CD4-positive, alpha-beta T cell treated with Interleukin-17A for 1 hour (primary cell): ENCODE measurements around the gene MAP4K2.
A peak's percentile ranks its signal among the peaks of the same experiment; 100 is the strongest.

ENCODE experiments used
- DNase-seq: peaks from one replicate; pipeline ENCODE4 v3.0.0-alpha.2; 2020

MAP4K2 gene

GRCh38 chr11:64790205-64791095 is 12.6 kb downstream of the MAP4K2 start:
- no peak for DNase-seq

DNA sequence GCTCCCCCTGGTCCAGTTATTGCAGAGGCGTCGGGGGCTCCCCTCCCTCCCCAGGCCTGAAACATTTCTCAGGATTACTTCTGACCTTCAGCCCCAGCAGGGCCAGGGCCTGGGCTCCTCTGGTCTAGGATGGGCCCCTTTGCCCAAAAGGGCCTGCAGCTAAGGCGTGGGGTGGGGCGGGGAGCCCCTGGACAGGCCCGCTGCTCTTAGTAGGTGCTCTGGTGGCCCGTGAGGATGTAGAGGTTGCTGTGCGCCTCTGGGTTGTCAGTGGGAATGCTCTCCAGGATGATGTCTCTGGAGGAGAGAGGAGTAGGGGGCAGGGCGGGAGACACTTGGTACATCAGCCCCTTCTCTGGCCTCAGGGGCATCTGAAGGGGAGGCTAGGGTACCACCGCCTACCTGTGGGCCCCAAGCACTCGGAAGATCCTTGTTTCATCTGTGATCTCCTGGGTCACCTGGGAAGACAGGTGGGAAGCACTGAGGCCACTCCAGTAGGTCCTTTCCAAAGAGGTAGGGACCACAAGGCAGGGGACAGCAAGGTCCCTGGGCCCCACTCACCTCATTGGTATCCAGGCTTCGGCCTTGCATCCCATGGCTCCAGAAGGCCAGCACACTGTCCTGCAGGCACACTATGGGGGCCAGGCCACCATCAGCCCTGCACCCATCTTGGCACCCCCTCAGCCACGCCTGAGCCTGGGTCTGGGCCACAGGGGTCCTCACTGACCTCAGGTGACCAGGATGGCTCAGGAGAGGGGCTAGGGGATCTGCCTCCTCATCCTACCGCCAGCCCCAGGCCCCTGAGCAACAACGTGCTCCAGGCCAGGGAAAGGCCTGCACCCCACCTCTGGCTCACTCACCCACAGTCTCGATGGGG is 13.4 kb downstream of the MAP4K2 start:
- DNase-seq, result no peak

DNA sequence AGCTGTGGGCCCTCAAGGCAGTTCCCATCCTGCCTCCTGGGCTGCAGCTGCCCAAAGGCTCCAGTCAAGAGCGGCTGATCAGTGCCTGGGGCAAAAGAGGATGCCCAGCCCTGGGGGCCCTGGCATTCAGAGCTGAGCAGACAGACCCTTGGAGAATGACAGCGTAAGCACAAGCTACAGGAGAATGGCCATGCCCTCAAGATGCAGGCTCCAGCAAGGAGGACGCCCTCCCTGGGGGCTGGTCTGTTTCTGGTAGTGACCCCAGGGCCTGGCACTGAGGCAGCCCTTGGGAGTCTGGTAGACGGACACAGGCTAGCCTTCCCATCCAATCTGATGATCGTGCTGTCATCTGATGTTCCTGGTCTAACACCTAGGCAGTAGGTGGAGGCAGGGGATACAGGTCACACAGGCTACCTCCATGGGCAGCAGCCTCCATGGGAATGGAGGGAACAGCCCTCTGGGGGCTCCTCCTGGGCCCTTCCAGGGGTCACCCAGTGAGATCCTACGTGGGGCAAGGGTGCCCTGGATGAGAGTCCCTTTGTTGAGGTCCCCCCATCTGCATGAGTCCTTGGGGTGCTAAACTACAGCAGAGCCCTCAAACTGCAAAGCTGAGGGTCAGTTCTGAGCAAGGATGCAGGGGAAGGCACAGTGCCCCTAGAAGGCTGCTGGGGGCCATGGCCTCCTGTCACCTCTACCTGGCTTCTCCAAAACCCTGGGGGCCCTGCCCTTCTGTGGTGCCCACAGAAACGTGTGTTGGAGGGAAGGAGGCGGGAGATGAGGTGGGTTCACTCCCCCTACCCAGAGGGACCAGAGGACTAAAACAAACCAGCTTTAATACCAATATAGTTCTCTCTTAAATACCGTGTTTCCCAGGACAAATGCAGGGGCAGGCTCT is 14.4 kb downstream of the MAP4K2 start:
- DNase-seq, result no peak

GRCh38 chr11:64787526-64788320 is 15.3 kb downstream of the MAP4K2 start:
- peak; percentile 75 for DNase-seq

- no peak for DNase-seq
Observed at GRCh38 chr11:64786308-64786707, 16.7 kb downstream of the MAP4K2 start.

GRCh38 chr11:64784813-64785581 is 18.0 kb downstream of the MAP4K2 start:
- DNase-seq, result no peak

DNA sequence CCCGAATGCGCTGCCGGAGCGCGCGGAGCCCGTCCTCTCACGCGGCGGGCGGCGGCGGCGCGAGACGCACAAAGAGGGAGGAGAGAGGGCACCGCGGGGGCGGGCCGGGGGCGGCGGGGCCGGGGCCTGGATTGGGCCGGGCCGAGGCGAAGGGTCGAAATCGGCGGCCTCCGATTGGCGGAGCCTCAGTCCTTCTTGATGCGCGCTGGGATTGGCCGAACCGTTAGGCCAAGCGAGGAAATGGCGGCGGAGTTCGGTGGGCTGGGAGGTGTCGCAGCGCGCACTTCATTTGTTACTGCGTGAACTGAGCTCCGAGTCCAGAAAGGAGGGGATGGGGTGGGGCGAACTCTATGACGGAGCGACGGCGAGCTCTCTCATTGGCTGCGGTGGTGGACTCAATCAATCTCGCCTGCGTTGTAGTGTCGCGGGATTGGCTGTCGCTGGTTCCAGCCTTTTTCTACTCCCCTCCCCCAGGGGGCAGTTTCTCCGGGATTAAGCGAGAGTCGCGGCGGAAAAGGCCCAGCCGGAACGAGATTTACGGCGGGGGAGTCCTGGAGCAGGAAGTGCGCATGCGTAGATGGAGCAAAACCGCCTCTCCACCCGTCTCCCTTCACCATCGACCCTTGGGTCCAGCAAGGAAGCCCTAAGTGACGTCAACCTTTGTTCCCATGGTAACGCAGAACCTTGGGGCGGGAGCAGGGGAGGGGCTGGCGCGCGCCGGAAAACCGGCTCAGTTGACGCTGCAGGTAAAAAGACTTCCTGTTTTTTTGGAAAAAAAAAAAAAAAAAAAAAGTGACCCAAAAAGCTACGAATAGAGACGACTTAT is 24.3 kb downstream of the MAP4K2 start, which contains the start of gene SF1:
TSS of gene SF1 (minus strand) at position 70 of the 826 bp plus-strand sequence. CDS start 150 bp downstream, outside the sequence.
- peak; percentile 100 for DNase-seq

DNA sequence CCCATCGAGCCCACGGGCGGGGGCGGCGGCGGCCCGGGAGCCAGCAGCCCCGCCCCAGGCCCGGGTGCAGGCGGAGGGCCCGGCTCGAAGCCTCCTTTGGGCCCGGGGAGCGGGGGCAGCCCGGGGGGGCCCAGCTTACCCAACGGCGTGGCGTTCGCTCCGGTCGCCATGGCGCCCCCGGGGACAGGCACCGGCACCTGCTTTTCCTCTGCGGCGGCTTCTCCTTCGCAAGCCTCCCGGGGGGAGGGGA is 24.9 kb downstream of the MAP4K2 start:
- no peak for DNase-seq

GRCh38 chr11:64777449-64778222 is 25.4 kb downstream of the MAP4K2 start:
- DNase-seq, result peak; percentile 80

GRCh38 chr11:64776875-64777274 is 26.1 kb downstream of the MAP4K2 start:
- peak; percentile 32 for DNase-seq

DNA sequence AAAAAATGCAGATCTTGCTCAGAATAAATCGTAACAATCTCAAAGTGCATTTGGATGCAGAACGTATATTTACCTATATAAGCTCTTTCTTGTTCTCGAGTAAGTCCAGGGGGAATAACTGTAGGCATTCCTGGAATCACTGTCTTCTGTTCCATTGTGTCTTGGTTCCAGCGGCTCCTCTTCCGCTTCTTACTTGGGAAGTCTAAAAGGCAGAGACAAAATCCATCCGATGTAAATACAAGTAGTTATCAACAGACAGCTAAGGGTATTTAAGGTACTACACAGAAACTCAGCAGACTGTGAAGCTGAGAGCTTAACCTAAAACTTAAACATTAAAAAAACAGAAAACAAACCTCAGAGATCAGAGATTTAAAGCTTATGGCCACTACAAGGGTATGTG is 26.6 kb downstream of the MAP4K2 start:
- DNase-seq, result no peak

DNA sequence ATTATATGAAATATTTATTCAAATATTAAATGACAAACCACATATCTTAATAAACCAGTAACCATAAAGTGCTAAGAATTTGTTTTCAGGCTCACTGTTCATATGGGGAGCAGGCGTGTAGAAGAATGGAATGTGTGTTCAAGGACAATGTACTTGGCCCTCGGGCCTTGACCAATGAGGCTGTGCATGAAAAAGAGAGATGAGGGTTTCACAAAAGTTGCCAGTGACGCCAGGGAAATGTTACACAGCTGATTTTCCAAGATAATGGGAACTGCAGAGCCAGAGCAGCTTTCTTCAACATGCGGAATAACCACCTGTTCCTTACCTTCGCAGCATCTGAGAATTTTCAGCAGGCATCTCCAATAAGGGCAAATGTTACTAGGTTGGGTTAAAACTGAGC is 28.9 kb downstream of the MAP4K2 start:
- no peak for DNase-seq

GRCh38 chr11:64772303-64773018 is 30.6 kb downstream of the MAP4K2 start:
- DNase-seq, result no peak

DNA sequence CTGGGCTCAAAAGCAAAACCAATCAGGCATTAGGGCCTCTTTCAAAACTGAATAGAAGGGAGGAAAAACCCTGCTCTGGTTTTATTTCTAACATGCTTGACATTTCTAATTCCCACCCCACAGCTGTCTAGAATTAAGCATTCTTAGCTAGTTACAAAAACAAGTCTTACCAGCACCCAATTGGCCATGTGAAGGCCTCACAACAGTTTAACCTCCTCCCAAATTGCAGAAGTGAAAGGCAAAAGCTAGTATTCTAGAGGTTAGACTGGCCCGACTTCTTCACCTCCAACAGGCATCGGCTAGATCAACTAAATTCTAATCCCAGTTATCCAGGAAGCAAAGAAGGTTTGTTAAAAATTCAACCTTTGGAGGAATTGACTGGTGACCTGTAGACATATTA is 31.2 kb downstream of the MAP4K2 start:
- no peak for DNase-seq

GRCh38 chr11:64770120-64770519 is 32.9 kb downstream of the MAP4K2 start:
- DNase-seq, result no peak

- DNase-seq, result no peak
Observed at GRCh38 chr11:64769283-64769682, 33.7 kb downstream of the MAP4K2 start.

- no peak for DNase-seq
Observed at GRCh38 chr11:64768300-64768694, 34.7 kb downstream of the MAP4K2 start.

GRCh38 chr11:64767344-64768299 is 35.4 kb downstream of the MAP4K2 start:
- peak; percentile 85 for DNase-seq
